HG02642 (cell line): Measurements from ENCODE around the gene IQSEC1.

ENCODE experiments used
- ATAC-seq: cut with Tn5 transposase; IDR thresholded peaks from one replicate; pipeline ENCODE4 v1.9.1; 2021; ENCODE audit warnings: mild to moderate bottlenecking; ENCODE audit not compliant: unreplicated experiment, poor library complexity

IQSEC1 gene

DNA sequence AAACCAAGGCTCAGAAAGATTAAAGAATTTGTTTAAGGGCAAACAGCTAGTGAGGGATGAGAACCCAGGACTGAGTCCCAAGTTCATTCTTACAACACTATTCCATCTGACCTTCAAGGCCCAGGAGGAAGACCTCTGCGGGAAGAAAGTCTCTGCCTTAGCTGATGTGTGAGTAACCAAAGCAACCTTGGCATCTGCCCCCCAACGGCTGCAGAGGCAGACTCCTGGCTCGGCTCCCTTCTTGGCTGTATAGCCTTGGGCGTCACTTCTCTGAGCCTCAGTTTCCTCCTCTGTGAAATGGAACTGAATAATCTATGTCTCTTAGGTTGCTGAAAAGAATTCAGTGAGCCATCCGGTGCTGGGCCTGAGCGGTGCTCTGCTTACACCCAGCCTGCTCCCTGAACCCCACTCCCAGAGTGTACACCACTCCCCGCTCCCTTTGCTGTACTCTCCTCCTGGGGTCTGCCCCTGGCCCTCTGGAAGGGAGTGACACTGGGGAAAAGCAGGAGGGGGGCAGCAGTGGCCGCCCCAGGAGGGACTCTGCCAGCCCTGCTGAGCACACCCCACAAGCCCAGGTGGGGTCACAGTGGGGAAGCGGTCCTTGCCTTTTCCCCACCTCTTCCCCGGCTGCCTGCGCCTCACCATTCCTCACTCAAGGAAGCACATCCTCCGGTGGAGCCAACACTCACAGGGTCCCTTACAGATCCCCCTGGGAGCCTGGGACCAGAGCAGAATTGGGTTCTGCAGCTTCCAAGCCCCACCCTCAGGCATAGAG is 97.3 kb downstream of the IQSEC1 start:
- ATAC-seq = no peak

DNA sequence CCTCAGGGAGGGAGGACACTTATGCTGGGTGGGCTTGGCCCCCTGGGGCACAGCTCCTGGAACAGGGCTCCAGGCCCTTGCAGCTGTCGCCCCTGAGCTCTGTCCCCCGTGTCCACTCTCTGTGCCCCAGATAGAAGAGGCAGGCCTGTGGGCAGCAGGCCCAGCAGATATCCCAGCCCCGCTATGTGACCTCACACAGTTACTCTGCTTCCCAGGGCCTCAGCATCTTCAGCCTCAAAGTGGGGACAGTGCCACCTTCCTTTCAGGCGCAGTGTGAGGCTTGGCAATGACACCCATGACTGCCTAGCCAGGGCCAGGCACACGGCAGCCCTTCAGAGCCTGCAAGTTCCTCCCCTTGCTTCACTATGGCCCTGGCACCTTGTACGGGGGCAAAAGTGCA is 98.4 kb downstream of the IQSEC1 start:
- ATAC-seq = no peak

DNA sequence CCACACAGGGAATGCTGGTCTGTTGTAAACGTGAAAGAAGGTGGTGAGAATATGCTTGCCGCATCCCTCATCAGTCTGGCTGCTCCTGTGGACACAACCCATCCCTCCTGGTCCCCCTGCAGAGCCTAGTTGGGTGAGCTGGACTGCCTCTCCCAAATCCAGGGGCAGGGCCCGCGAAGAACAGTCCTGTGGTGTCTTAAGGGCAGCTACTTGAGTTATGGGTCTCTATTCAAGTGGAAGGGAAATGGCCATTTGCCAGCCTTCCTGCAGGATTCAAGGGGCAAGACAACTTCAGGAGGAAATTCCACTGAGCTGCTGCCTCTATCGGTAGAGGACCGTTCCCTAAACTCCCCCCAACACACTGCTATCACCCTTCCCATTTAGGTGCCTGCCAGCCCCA is 98.9 kb downstream of the IQSEC1 start:
- no peak for ATAC-seq

DNA sequence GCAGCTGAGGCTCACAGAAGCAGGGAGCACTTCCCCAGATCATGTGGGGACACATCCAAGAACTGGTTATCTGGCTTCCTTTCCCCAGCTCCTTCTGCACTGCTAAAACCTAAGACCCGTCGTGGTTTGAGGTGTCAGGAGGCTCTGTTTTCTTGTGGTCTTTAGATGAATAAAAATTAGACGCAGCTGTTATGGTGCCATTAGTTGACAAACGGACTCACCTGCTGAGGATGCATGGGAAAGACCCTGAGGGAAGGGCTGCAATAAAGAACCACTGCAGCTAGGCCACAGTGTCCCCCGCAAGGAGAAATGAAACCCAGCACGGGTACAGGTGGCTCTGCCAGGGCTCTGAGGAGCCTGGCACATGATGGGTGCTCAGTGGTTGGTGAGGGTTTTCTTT is 99.4 kb downstream of the IQSEC1 start:
- no peak for ATAC-seq

DNA sequence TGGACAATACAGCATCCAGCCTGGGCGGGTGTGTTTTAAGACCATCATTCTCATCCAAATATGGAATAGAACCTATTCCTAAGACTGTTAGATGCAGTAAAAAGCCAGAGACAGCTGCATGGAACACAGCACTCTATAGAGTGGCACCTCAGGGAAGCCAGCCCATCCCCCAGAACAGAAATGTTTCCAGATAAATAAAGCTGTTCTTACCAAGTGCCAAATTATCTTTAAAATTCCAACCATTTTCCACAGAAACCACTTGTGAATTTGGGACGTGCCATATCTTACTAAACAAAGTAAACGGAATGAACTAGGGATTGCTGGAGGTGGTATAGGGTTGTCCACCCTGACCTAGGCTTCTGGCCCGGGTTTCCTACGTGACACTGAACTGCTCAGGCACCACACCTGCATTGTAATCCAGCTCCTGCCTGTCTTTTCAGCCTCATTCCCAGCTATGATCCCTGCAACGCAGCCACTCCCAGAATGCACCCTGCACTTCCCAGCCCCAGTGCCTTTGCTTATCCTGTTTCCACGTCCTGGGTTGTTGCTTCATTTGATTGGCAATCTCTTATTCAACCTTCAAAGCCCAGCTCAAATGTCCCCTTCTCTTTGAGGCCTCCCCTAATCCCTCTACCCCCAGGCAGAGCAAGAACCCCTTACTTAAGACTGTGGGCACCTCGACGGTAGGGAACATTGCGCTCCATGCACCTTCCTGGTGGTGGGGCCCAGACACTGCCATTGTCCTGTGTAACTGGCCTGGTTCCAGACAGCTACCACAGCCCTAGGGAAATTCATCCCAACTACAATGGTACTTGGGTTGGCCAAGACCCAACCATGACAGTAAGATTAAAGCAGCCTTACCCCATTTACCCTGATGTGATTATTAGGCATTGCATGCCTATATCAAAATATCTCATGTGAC is 100.2 kb downstream of the IQSEC1 start:
- no peak for ATAC-seq

DNA sequence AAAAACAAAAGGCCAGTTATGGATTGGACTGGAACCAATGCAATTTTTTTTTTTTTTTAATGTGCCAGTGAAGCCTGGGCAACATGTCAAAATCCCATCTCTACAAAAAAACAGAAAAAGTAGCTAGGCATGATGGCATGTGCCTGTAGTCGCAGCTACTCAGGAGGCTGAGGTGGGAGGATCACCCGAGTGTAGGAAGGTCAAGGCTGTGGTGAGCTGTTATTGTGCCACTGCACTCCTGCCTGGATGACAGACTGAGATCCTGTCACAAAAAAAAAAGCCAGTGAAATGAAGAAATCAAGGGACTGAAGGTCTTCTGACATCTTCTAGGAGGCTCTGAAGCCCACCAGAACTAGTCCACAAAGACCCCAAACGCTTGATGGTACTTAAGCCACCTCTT is 101.2 kb downstream of the IQSEC1 start:
- no peak for ATAC-seq

DNA sequence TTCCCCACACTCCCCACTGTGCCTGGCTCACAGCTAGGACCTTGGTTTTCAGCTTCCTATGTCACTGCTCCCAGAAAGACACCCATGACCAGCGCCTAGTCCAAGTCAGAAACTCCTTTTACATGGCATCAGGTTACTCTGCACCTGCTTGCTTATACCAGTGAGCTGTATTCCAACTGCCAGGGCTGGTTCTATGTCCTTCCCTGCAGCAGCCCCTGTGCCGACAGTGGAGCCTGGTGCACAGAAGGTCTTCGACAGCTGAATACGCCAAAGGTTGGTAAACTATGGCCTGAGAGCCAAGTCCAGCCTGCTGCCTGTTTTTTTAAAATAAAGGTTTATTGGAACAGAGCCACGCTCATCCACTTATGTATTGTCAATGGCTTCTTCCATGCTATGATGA is 102.5 kb downstream of the IQSEC1 start:
- no peak for ATAC-seq

DNA sequence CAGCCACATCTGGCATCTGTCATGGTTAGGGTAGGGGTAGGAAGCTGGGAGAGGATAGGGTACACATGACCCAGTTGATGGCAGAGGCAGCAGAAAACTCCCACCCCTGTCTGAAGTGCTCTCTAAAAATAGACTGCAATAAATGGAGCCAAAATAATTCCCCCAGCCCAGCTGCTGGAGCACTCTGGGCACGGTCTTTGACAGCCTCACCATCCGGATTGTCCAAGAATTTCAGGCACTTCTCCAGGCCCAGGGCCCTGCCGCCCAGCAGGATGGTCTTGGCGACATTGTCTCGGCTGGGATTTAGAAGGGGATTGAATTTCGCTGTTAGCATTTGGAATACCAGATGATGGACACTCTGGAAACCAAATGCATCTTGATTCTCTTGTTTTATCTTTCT is 103.7 kb downstream of the IQSEC1 start:
- no peak for ATAC-seq

DNA sequence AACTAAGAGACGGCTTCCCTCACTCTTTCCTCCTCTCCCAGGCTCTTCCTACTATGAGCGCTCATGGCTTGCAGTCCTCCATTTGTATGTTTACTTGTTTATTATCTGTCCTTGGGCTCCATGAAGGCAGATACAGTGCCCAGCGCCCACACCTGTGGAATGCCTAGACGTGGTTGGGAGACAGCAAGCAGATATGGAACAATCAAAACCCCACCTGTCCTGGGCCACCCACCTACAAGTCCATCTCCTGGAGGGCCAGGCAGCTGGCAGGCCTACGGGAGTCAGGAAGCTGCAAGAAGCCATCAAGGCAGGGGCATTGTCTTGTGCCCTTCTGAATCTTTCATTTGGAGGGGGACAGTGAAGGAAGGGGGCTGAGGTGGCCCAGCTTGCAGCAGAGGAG is 104.7 kb downstream of the IQSEC1 start:
- no peak for ATAC-seq

DNA sequence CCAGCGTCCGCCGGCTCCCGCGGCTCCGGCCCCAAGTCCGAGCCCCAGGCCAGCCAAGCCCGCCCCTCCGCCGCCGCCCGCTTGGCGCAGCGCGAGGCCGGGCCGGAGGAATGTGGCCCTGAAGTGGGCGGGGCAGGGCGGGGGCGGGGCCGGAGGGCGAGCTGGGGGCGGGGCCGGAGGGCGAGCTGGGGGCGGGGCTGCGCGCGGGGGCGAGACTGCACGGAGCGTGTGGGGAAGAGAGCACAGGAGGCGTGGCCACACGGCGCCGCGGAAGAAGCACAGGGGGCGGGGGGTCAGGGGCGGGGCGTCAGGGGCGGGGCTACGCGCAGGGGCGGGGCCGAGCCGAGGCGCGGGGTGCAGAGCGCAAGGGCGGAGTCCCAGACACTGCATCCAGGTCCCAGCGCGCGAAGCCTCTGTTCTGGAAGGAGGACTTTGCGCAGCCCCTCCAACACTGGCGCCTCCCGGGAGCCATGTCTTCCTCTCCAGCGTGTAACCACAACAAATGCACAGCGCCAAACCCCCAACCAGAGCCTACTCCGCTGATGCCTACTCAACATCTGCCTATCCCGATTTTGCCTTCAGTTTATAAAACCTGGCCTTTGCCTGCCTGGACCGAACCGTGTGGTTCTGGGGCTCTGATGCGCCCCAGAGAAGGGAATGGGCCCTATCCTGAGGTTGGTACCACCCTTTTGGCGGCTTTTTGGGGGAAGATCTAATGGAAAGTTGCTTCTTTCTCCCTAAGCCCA is 105.5 kb downstream of the IQSEC1 start:
- ATAC-seq = peak; percentile 70

DNA sequence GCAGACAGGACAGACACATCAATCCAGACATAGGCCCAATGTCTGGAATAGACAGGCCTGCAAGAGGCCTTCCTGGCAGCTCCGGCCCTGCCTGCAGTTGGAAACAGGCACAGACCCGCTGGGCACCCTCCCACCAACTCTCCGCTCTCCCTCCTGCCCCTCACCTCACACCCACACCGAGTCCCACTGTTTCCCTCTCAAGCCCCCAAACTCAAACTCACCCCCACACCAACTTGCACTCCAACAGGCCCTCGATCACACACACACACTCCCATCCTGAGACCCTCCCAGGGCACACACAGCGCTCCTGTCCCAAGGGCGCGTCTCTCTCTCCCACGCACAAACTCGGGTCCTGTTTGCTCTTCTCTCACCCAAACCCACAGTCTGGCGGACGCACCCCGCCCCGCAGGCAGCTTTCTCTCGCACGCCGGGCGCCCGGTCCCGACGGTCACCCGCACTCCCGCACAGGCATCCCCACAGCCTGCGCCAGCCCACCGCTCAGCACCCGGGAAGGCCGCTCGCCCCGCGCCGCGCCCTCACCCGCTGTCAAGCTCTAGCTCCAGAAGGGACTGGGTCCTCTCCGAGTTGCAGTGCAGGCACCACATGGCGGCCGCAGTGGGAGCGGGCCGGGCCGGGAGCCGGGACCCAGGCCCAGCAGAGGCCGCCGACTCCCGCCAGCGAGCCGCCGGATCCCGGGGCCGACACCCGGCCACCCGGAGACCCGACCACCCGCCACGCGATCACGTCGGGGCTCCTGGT is 106.2 kb downstream of the IQSEC1 start:
- peak; percentile 10 for ATAC-seq

DNA sequence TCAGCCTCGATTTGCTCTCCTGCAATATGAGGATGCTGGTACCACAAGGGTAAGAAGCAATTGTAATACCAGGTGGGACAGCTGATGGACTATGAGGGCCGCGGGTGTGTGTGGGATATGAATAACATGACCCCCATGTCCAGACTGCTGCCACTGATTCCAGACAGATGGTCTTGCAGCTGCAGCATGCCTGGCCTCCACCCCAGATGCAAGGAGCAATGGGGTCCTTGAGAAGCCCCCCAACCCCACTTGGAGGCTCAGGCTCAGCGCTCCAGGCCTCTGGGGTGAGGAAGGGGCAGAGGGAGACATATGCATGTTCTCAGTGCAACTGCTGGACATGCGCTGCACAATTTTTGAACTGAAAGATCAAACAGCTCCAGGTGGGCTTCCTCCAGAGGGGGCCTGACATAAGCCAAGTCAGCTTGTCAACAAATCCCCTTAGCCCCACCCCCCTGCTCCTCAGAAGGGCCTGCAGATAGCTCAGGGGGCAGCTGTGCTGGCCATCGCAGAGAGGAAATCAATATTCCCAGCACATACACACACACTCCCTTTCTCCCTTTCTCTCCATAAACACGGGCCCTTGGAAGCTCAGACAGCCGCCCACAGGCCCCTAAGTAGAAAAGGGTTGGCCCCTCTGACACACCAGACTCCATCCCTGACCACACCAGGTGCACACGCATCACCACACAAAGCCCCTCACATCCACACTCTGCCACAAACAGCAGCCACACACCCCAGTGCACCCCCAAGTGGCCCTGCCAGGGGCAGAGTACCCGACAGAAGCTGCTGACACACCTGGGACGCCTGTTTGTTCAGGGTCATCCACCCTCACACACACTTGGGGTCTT is 107.0 kb downstream of the IQSEC1 start:
- no peak for ATAC-seq

DNA sequence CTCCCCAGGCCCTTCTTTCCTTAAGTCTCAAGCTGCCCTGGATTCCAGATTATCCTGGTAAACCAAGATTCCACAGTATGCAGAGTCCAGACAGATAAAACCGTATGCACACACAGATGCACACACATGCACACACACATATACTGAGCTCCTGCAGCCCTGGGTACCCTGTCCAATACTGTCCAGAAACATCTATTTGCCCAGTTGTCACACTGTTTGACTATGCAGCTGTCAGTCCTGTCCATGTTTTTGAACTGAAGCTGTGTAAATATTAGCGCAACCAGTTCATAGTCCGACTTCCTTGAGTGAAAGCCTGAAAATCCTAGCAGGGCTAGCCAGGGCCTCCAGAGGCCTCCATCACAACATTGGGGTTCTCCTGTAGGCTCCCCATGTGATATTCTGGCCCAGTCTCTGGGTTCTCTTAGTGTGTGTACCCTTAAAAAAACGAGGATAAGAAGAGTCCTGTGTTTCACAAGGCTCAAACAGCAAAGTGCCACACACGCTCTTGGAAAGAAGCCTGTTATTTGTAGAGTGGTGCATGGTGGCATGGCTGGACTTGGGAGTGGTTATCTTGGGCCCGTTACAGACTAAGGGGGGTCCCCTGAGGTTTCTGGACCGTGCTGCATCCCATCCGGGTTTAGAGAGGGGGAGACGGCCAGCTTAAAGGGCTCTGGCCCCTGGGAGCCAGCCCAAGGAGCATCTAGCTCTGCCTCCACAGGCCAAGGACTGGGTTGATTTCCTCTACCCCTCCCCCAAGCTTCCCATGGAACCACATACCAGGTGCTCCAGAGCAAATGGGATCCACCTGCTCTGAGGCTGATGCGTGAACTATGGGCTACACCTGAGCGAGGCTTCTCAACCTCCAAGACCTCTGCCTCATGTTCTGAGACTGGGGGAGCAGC is 108.3 kb downstream of the IQSEC1 start:
- ATAC-seq = no peak

DNA sequence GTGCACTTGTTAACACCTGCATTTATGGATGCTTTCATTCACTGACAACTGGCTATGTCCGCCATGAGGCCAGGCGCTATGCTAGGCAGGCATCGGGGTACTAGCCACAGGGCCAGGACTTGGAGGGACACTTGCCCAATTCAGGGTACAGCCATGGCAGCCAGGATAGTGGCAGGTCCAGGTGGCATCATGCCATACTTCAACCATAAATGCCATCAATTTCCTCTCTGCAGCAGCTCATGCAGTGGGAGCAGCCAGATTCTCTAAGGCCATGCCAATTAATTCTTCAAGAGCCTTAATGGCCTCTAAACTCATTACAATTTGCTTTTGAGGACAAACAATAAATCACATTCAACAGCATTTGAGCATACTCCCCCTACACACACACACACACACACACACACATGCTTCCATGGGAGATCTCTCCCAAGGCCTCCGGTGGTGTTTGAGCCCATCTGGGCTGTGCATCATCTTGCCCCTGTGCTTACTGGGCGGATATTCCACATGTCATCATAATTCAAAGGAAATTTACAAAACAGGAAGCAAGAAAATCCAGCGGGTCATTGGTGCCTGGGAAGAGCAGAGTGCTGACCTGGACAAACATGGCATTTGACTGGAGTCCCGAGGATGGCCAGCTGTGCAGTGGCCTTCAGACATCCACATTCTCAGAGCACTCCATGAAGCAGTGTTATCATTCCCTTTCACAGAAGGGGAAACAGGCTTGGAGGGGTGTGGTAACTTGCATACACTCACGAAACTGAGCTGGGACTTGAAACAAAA is 109.1 kb downstream of the IQSEC1 start:
- no peak for ATAC-seq

DNA sequence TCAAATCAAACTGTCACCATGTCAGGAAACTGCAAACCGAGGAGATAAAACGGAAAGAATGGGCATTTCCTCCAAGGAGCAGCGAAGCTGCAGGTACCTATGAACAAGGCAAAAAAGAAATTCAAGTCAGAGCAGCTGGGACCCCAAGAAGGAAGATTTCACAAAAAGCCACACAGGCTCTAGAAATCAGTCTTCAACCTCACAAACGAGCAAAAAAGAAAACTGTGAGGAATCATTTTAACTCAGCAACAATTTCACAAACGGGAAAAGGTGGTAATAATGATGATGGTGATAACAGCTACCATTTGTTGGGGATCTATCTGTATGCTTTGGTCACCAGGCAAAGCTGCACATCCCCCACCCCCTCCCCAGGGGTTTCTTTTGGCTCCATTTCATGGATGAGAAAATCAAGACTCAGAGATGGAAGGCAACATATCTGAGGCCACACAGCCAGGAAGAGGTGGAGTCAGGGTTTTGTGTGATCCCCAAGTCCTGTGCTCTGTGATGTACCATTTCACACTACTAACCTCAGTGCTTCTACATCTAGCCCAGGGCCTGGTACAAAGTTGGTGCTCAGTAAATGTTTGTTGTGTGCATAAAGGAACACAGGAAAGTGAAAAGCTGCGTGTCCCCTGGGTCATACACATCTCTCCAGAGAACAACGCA is 109.9 kb downstream of the IQSEC1 start:
- ATAC-seq = no peak

DNA sequence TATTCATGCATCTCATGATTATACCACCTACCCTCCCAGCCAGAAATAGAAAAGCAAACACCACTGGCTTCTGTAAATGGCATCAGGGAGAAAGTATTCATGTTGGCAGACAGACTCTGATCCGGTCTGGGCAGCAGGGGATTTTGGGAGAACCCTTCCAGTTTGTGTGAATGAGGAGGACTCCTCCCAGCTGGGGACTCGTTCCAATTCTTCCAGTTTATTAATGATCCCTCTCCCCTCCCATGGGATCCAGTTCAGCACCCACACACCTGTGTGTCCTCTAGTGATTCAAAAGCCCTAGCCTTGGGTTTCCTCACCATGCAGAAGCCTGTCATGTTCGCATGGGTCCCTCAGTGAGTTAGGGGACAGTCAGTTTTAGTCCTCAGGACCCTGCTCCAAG is 110.9 kb downstream of the IQSEC1 start:
- ATAC-seq = no peak

DNA sequence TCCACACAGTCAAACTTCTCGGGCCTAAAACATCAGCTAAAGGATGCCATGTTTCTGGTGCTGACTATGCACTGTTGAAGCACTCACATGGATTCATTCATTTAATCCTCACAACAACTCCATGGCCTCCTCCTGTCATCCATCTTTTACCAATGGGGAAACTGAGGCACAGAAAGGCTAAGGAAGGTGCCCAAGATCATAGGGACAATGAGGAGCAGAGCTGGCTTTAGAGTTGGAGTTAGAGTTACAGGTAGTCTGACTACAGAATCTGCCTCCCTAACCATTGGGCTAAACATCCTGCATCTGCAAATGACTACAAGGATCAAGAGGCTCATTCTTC is 111.6 kb downstream of the IQSEC1 start:
- ATAC-seq = no peak
